Measurements from ENCODE around the gene AGFG1.
"Not testable (repeated sequence)": the region's sequence is repeated elsewhere in the genome, so short reads cannot be mapped to it uniquely, and the experiment has no call there.

Gene AGFG1

DNA sequence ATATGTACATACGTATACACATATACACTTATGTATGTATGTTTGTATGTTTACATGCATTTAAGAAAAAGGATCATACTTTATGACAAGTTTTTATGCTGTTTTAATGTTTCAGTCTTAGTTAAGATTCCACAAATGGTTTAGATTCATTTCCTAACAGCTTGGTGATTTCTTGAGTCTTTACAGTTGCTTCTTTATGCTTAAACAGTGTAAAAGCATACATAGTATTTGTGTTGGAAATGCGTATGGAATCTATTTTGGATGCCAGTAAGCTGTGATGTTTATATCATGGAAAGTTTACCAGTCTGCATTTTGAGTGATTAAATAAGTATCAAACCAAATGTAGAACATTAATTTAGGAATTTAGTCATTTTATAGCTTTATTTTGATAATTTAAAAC lies 55.4 kb downstream of the AGFG1 start:
- in situ Hi-C loops (cut with MboI; ENCODE audit: low sequenced_read_pairs) = no loop called here

DNA sequence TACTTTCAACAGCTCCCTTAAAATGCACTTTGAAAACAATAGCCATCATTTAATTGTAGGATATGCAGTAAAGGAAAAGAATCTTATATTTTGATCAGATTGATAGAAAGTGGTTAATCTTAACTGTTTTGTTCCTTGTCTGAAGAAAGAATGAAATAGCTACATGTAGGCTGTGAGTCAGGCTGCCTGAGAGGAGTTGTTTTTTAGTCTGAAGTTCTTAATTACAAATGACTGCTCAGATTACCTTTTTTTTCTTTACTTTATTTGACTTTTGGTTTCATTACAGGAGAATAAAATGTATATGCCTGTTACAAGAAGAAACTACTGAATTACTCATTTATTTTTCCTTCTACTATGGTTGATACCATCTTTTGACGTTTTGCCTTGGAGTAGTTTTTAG lies 56.8 kb downstream of the AGFG1 start:
- in situ Hi-C loops (cut with MboI; ENCODE audit: low sequenced_read_pairs) = no loop called here

DNA sequence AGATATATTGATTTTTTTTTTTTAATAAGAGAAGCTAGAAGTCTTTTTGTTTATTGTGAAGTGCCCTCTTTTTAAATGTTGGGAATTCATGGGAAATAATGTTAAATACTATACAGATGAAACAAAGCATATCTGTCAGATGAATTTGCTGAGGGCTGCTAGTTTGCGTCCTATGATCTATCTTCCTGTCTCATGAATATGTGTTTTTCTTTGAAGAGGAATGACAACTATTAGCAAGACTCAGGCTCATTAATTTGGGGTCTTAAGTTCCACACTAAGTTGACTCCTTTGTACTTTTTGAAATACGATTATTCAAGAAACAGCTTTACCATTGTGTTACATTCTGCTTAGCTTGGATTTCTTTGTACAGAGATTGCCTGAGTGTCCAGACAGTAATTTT lies 57.9 kb downstream of the AGFG1 start:
- in situ Hi-C loops (cut with MboI; ENCODE audit: low sequenced_read_pairs) = no loop called here

DNA sequence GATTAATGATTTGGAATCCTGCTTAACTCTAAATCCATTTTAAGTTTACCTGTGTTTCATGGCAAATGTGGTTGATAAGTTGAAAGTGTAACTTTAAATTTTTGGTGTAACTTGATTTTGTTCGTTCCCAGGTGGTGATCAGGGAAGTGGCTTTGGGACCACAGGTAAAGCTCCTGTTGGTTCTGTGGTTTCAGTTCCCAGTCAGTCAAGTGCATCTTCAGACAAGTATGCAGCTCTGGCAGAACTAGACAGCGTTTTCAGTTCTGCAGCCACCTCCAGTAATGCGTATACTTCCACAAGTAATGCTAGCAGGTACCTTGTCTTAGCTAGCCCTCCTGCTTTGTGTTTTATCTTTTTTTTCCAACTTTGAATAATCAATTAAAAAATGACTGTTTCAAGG lies 62.8 kb downstream of the AGFG1 start:
- in situ Hi-C loops (cut with MboI; ENCODE audit: low sequenced_read_pairs) = no loop called here

DNA sequence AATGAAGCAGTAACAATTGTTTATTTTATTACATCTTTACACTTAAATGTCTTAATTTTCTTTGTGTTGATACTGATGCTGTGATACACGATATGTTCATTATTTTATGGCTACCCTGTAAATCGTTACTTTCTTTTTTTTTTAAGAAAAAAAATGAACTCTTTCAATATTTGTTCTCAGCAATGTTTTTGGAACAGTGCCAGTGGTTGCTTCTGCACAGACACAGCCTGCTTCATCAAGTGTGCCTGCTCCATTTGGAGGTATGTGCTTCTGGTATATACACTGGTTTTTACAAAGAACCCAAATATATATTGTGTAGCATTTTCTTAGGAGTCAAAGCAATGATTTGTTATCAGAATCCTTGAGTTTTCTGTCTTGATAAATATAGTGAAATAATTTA lies 64.5 kb downstream of the AGFG1 start:
- in situ Hi-C loops (cut with MboI; ENCODE audit: low sequenced_read_pairs) = no loop called here

DNA sequence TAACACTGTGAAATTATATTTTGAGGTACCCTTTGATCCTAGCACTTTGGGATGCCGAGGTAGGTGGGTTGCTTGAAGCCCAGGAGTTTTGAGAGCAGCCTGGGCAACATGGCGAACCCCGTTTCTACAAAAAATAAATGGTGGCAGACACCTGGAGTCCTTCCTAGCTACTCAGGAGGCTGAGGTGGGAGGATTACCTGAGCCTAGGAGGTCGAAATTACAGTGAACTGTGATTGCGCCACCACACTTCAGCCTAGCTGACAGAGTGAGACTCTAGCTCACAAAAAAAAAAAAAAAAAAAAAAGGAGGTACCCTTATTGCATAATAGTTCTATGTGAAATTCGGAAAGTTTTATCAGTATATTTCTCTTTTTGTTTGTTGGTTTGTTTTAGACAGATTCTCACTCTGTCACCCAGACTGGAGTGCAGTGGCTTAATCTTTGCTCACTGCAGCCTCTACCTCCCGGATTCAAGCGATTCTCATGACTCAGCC lies 67.6 kb downstream of the AGFG1 start:
- in situ Hi-C loops (cut with MboI; ENCODE audit: low sequenced_read_pairs) = no loop called here

DNA sequence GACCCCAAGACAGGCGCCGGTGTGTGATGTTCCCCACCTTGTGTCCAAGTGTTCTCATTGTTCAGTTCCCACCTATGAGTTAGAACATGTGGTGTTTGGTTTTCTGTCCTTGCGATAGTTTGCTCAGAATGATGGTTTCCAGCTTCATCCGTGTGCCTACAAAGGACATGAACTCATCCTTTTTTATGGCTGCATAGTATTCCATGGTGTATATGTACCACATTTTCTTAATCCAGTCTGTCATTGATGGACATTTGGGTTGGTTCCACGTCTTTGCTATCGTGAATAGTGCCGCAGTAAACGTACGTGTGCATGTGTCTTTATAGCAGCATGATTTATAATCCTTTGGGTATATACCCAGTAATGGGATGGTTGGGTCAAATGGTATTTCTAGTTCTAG lies 68.4 kb downstream of the AGFG1 start:
- in situ Hi-C loops (cut with MboI; ENCODE audit: low sequenced_read_pairs) = not testable (repeated sequence)

DNA sequence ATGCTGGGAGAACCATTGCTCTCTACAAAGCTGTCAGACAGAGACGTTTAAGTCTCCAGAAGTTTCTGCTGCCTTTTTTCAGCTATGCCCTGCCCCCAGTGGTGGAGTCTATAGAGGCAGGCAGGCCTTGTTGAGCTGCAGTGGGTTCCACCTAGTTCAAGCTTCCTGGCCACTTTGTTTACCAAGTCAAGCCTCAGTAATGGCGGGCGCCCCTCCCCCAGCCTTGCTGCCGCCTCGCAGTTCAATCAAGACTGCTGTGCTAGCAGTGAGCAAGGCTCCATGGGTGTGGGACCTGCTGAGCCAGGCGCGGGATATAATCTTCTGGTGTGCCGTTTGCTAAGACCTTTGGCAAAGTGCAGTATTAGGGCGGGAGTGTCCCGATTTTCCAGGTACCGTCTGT lies 74.0 kb downstream of the AGFG1 start:
- in situ Hi-C loops (cut with MboI; ENCODE audit: low sequenced_read_pairs) = no loop called here

DNA sequence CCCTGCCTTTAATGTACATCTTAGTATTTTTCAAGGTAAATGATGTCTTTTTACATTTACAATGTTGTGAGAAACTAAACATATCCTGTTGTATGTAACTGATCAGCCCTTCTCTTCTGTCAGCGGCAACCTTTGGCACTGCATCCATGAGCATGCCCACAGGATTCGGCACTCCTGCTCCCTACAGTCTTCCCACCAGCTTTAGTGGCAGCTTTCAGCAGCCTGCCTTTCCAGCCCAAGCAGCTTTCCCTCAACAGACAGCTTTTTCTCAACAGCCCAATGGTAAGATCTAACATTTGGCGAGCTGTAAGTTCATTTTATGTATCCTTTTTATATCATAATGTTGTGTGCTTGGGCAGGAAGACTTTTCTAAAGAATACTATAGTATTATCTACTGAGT lies 79.9 kb downstream of the AGFG1 start:
- in situ Hi-C loops (cut with MboI; ENCODE audit: low sequenced_read_pairs) = no loop called here

DNA sequence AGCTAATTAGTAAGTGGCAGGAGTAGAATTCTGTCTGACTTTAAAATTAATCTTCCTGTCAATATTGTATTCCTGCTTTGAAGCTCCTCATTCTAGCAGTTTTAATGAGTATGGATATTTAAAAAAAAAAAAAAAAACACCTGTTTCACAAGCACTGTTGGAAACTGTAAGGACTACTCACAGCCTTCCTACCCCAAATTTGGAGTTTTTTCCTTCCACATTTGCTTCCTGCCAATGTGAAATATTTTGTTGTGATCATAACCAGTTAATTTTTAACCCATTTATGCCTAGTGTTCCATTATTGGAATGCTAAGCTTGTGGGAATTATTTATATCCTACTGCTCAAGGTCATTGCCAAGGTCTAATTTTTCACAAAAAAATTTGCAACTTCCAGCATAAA lies 90.6 kb downstream of the AGFG1 start:
- in situ Hi-C loops (cut with MboI; ENCODE audit: low sequenced_read_pairs) = no loop called here

DNA sequence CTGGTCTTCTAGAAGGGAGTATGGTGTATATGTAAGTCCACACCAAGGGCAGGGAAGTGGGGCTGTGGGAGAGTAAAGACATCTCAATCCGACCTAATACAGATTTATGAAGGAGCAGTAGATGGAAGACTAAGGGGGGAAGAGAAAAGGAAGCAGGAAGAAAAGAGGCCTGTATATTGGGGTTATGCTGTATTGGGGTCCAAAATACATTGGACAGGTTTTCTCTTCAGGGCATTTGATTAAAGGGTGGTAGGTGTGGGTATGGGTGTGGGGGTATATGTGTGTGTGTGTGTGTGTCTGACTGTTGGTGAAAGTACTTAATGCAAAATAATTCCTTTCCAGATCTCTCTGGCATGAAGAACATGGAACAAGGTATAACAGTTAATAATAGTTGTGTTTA lies 93.1 kb downstream of the AGFG1 start:
- in situ Hi-C loops (cut with MboI; ENCODE audit: low sequenced_read_pairs) = no loop called here

DNA sequence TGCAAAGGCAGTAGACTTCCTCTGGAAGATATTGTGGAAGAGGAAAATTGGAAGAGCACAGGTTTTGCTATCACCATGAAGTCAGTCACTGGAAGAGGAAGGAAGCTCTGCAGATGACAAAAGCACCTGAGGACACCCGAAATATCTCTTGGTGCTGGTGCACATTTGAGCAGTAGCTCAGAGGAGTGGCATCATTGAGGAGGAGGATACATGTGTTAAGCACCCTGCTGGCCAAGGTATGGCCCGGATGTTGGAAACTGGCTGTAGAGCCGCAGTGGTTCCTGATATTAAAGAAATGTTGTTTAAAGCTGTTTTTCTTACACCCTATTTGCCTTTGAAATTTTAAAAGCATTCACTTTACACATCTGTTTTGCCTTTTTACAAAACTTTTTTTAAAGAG lies 94.1 kb downstream of the AGFG1 start:
- in situ Hi-C loops (cut with MboI; ENCODE audit: low sequenced_read_pairs) = no loop called here

DNA sequence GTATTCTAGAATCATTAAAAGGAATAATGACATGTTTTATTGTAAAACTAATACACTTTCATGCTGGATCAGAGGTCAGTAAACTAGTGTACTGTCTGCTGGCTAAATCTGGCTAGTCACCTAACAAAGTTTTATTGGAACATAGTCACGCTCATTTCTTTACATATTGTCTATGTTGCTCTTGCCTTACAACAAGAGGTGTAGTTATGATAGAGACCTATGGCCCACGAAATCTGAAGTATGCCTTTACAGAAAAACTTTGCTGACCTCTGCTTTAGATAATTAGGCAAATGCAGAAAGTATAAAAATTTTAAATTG lies 96.9 kb downstream of the AGFG1 start:
- in situ Hi-C loops (cut with MboI; ENCODE audit: low sequenced_read_pairs) = no loop called here

DNA sequence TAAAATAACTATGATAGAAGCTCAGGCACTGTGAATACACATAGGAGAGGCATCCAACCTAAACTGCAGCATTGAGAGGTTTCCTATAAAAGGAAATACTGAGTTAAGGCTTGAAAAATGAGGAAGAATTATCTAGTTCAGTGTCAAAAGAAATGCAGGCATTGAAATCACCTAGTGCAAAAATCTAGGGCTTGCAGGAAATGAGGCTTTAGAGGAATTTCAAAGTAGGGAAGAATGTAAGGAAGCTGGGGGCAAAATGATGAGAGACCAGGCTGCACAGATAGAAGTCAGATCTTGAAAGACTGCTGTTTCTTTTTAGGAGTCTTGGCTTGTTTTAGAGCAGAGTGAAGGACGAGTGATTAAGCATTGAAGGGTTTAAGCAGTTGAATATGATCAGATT lies 98.7 kb downstream of the AGFG1 start:
- in situ Hi-C loops (cut with MboI; ENCODE audit: low sequenced_read_pairs) = no loop called here

DNA sequence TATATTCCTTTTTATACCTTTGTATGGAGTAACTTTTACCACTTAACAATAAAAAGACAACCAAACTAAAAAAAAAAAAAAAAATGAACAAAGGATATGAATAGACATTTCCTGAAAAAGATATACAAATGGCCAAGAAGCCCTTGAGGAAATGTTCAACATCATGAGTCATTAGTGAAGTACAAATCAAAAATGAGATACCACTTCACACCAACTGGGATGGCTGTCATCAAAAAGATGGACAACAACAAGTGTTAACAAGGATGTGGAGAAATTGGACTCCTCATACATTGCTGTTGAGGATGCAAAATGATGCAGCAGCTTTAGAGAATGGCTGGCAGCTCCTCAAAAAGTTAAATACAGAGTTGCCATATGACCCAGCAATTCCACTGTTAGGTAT lies 104.2 kb downstream of the AGFG1 start:
- in situ Hi-C loops (cut with MboI; ENCODE audit: low sequenced_read_pairs) = no loop called here

DNA sequence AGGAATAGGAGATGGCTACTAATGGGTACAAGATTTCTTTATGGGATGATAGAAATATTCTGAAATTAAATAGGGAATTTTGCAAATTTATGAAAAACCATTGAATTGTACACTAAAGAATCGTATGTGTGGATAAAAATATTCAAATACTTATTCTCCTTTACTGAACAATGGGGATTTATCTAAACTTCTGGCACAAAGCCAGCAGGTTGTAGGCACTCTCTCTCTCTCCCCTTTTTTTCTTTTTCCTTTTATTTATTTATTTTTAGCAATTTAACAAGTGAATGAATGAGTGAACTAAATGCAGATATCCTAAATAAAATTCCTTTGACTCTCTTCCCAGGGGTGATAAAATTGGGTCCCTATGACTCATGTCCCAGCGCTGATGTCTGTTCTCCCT lies 104.9 kb downstream of the AGFG1 start:
- in situ Hi-C loops (cut with MboI; ENCODE audit: low sequenced_read_pairs) = no loop called here

DNA sequence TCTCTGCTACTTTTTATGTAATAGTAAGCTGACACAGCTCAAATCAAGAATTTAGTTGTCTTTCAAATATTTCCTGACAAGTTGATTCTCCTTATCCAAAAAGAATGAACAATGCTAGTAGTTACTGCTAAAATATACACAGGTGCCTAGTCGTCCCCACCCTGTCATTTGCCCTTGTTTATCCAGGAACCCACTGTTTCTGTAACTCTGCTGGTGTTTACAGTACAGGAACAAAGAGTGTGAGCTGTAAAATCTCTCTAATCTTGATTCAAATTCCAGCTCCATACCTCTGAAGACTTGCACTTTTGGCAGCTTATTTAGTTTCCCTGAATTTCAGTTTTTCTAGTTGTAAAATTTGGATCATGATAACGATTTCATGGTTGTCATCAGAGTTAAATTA lies 105.6 kb downstream of the AGFG1 start:
- in situ Hi-C loops (cut with MboI; ENCODE audit: low sequenced_read_pairs) = no loop called here

DNA sequence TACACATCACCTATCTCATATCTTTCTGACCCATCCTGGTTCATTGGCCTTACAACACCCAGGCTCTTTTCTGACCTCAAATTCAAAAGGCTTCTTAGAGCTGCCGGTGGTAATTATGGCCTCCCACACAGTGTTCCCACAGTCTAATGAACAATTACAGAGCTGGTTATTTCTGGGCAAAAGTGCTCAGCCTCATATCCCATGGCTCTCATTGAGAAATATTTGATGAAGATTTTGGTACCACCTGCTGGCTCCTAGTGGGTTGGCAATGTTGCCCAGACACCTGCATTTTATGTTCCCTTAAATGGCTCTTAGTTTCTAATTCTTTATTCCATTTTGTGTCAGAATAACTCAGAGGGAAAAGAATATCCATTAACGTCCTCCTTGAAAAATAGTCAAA lies 106.7 kb downstream of the AGFG1 start:
- in situ Hi-C loops (cut with MboI; ENCODE audit: low sequenced_read_pairs) = no loop called here

DNA sequence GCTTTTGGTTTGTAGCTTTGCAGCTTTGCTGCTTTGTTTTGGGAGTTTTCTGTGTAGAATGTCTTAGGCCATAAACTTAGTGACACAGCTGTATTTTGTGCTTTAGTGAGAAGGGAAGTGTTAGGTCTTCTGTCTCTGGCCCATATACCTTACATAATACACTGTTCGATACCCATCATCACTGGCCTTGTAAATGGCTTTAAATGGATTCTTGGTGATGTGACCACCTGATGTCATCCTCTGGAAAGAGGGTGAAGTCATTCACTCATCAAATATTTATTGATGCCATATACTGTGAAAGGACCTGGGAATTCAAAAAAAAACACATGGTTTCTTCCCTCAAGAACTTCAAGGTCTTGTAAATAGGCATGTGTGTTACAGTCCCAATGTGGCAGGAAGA lies 107.8 kb downstream of the AGFG1 start:
- in situ Hi-C loops (cut with MboI; ENCODE audit: low sequenced_read_pairs) = no loop called here

DNA sequence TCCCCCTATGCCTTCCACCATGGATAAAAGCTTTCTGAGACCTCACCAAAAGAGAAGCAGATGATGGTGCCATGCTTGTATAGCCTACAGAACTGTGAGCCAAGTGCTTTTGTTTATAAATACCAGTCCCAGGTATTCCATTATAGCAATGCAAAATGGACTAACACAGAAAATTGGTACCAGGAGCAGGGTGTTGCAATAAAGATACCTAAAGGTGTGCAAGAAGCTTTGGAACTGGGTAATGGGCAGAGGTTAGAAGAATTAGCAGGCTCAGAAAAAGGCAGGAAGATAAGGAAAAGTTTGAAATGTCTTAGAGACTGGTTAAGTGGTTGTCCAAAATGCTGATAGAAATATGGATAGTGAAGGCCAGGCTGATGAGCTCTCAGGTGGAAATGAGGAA lies 110.4 kb downstream of the AGFG1 start:
- in situ Hi-C loops (cut with MboI; ENCODE audit: low sequenced_read_pairs) = no loop called here

DNA sequence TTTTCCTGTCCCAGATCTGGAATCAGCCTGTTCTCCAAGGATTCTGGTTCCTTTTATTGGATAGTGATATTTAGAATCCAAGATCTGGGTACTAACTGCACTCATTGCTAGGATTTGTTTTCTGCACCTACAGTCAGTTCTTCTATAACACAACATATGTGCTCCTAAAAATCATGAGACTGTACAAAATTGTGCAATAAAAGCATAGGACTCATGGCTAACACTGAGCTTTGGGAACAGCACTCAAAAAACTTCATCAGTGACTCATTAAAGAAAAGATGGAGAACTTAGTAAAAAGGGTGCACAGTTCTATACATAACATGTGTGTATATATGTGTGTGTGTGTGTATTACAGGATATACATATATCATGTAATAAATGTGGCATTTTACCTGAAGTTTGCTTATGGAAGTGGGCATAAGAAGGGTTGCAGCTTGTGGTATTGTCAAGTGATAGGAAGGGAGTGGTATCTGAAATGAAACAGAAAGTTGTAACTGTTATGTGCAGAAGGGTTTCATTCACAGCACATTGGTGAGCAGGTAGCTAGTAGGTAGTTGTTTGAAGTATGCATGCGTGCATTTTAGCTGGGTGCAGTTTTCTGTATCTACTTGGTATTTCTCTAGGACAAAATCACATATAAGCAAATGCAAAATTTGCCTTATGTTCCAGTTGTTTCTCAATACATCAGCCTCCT lies 120.9 kb downstream of the AGFG1 start:
- in situ Hi-C loops (cut with MboI; ENCODE audit: low sequenced_read_pairs) = no loop called here

DNA sequence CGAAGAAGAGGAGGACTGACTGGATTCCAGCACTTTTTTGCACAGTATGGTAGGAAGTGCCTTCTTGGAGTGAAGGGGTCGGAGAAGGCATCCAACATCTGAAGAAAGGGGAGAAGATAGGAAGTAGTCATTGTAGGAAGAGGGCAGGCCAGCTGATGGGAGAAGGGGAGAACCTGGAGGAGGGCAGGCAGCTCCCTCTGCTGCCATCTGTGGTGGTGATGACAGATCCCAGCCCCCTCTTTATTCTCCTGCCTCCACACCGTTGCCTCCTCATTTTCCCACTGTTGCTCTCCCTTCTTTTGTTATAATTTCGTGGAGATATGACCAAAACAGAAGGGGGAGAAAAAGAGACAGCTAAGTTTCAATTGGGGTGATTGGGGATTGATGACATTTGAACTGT lies 123.8 kb downstream of the AGFG1 start:
- in situ Hi-C loops (cut with MboI; ENCODE audit: low sequenced_read_pairs) = no loop called here

DNA sequence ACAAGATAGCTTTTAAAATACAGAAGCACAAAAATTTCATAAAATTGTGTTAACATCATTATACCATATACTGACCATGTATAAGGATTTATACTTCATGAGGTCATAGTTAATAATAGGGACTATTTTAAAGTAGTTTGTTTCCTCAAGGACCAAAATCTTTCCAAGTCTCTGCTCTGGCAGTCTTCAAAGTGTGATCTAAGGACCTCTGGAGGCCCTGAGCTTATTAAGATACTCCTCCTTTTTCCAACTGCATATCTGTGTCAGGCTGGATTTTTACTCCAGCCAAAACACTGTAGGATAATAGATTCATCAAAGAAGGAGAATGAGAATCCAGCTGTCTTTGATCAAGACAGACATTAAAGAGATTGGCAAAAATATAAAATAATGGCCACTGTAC lies 125.1 kb downstream of the AGFG1 start:
- in situ Hi-C loops (cut with MboI; ENCODE audit: low sequenced_read_pairs) = no loop called here

DNA sequence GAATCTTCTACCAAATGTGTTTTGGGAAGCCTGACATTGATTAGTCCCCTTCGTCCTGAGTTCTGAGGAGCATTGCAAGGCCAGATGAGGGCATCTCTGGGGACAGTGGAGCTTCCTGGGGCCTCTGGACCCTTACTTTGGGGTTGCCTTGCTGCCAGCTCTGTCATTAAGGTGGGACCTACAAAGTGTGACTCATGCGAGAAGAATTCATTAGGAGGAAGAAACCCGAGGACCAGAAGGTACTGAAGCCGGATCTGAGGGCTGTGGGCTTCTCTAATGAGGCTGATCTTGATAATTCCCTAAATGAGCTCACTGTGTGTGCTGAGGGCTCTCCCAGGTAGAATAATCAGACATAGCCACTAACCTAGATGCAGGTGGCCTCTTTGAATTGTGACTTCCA lies 126.0 kb downstream of the AGFG1 start:
- in situ Hi-C loops (cut with MboI; ENCODE audit: low sequenced_read_pairs) = no loop called here
